Measurements from ENCODE around the gene DMD. TPM values are rescaled to one million over a fixed set of nuclear protein-coding genes. Genes with fewer than 3 reads are reported as not detected.

DMD gene
- total RNA-seq, 1 donor from 2014 or later: 22.2 TPM

- no peak overlapping the region for H3K27ac Mint-ChIP-seq (ENCODE audit: unreplicated experiment)
- H3K36me3 Mint-ChIP-seq (ENCODE audit: low read depth, unreplicated experiment): peaks cover 2% of the 10 kb centered on the region
- Histone ChIP-seq H3K4me3 (ENCODE audit: insufficient read depth, low read depth, low read length) (no peak overlapping the region), H3K4me1 (ENCODE audit: insufficient read depth, low read length) (no peaks in the 10 kb centered on the region), H2AFZ (ENCODE audit: low read depth, low read length) (no peak overlapping the region), H3K27me3 (ENCODE audit: insufficient read depth, low read length) (no peaks in the 10 kb centered on the region), H4K20me1 (ENCODE audit: insufficient read depth, low read length) (no peaks in the 10 kb centered on the region), H3K36me3 (ENCODE audit: insufficient read depth, low read length) (no peaks in the 10 kb centered on the region), H3K4me2 (ENCODE audit: low read length) (no peak overlapping the region), H3K9me3 (ENCODE audit: insufficient read depth, low read depth, low read length) (no peaks in the 10 kb centered on the region), H3K27ac (ENCODE audit: low read depth, low read length) (no peak overlapping the region), H3K9ac (ENCODE audit: low read length) (no peak overlapping the region), H3K79me2 (ENCODE audit: insufficient read depth, low read length) (no peaks in the 10 kb centered on the region)
- H3K4me1 Mint-ChIP-seq (ENCODE audit: low read depth, unreplicated experiment): peaks cover 2% of the 10 kb centered on the region
- no peaks in the 10 kb centered on the region for H3K27me3 Mint-ChIP-seq (ENCODE audit: low read depth, unreplicated experiment)
- TF ChIP-seq EZH2 (IDR thresholded peaks at IDR 0.05; ENCODE audit: insufficient read depth, low read length) (no peak), CTCF (IDR thresholded peaks at IDR 0.05; ENCODE audit: insufficient read depth, low read depth, low read length) (no peak)
- no peak overlapping the region for H3K4me3 Mint-ChIP-seq (ENCODE audit: unreplicated experiment)
- DNase-seq (ENCODE audit: low read depth): no peak
- FAIRE-seq: no peak
- no peaks in the 10 kb centered on the region for H3K9me3 Mint-ChIP-seq (ENCODE audit: unreplicated experiment)
Measured at GRCh38 chrX:31115398-31115797, 2096.0 kb downstream of the DMD start.

GRCh38 chrX:31114858-31115257 lies 2096.5 kb downstream of the DMD start:
- no peaks in the 10 kb centered on the region for H3K79me2 ChIP-seq (ENCODE audit: insufficient read depth, low read length)
- H3K4me2 ChIP-seq (ENCODE audit: low read length): no peak overlapping the region
- H2AFZ ChIP-seq (ENCODE audit: low read depth, low read length): no peak overlapping the region
- Mint-ChIP-seq H3K4me1 (ENCODE audit: low read depth, unreplicated experiment) (peaks cover 2% of the 10 kb centered on the region), H3K36me3 (ENCODE audit: low read depth, unreplicated experiment) (peaks cover 2% of the 10 kb centered on the region), H3K27ac (ENCODE audit: unreplicated experiment) (no peak overlapping the region), H3K27me3 (ENCODE audit: low read depth, unreplicated experiment) (no peaks in the 10 kb centered on the region), H3K9me3 (ENCODE audit: unreplicated experiment) (no peaks in the 10 kb centered on the region), H3K4me3 (ENCODE audit: unreplicated experiment) (no peak overlapping the region)
- no peaks in the 10 kb centered on the region for H3K36me3 ChIP-seq (ENCODE audit: insufficient read depth, low read length)
- FAIRE-seq (peak; percentile 9), DNase-seq (ENCODE audit: low read depth) (no peak)
- H3K9ac ChIP-seq (ENCODE audit: low read length): no peak overlapping the region
- H4K20me1 ChIP-seq (ENCODE audit: insufficient read depth, low read length): no peaks in the 10 kb centered on the region
- H3K4me1 ChIP-seq (ENCODE audit: insufficient read depth, low read length): no peaks in the 10 kb centered on the region
- H3K4me3 ChIP-seq (ENCODE audit: insufficient read depth, low read depth, low read length): no peak overlapping the region
- no peaks in the 10 kb centered on the region for H3K9me3 ChIP-seq (ENCODE audit: insufficient read depth, low read depth, low read length)
- H3K27ac ChIP-seq (ENCODE audit: low read depth, low read length): no peak overlapping the region
- no peaks in the 10 kb centered on the region for H3K27me3 ChIP-seq (ENCODE audit: insufficient read depth, low read length)
- TF ChIP-seq CTCF (IDR thresholded peaks at IDR 0.05; ENCODE audit: insufficient read depth, low read depth, low read length): no peak
- no peak for TF ChIP-seq EZH2 (IDR thresholded peaks at IDR 0.05; ENCODE audit: insufficient read depth, low read length)

GRCh38 chrX:31112226-31112999 lies 2098.9 kb downstream of the DMD start:
- H3K9me3 Mint-ChIP-seq (ENCODE audit: unreplicated experiment): peaks cover 2% of the 10 kb centered on the region
- Histone ChIP-seq H3K79me2 (ENCODE audit: insufficient read depth, low read length) (no peaks in the 10 kb centered on the region), H3K27me3 (ENCODE audit: insufficient read depth, low read length) (no peaks in the 10 kb centered on the region), H2AFZ (ENCODE audit: low read depth, low read length) (no peak overlapping the region), H3K9me3 (ENCODE audit: insufficient read depth, low read depth, low read length) (no peaks in the 10 kb centered on the region), H3K36me3 (ENCODE audit: insufficient read depth, low read length) (no peaks in the 10 kb centered on the region), H3K27ac (ENCODE audit: low read depth, low read length) (no peak overlapping the region), H3K4me2 (ENCODE audit: low read length) (no peak overlapping the region), H3K4me1 (ENCODE audit: insufficient read depth, low read length) (no peaks in the 10 kb centered on the region), H3K4me3 (ENCODE audit: insufficient read depth, low read depth, low read length) (no peak overlapping the region), H4K20me1 (ENCODE audit: insufficient read depth, low read length) (no peaks in the 10 kb centered on the region), H3K9ac (ENCODE audit: low read length) (no peak overlapping the region)
- no peaks in the 10 kb centered on the region for H3K36me3 Mint-ChIP-seq (ENCODE audit: low read depth, unreplicated experiment)
- peaks cover 2% of the 10 kb centered on the region for H3K4me1 Mint-ChIP-seq (ENCODE audit: low read depth, unreplicated experiment)
- H3K4me3 Mint-ChIP-seq (ENCODE audit: unreplicated experiment): no peak overlapping the region
- peak; percentile 49 for FAIRE-seq
- no peaks in the 10 kb centered on the region for H3K27me3 Mint-ChIP-seq (ENCODE audit: low read depth, unreplicated experiment)
- no peak for DNase-seq (ENCODE audit: low read depth)
- H3K27ac Mint-ChIP-seq (ENCODE audit: unreplicated experiment): no peak overlapping the region
- no peak for TF ChIP-seq CTCF (IDR thresholded peaks at IDR 0.05; ENCODE audit: insufficient read depth, low read depth, low read length)
- no peak for TF ChIP-seq EZH2 (IDR thresholded peaks at IDR 0.05; ENCODE audit: insufficient read depth, low read length)

Measured in astrocyte (in vitro differentiated cells and primary cell).